OCI-LY1 (cell line): ENCODE results near the gene EPAS1.

Source experiments
- H2AFZ ChIP-seq: fragments of 200-600 bp; sonication (generic), shearing (Covaris generic); 2 replicates; pipeline ENCODE4 v1.6.0; 2014; ENCODE audit warnings: antibody characterized with exemption, mild to moderate bottlenecking, low read length
- H3F3A ChIP-seq: fragments of 200-600 bp; sonication (generic), shearing (Covaris generic); 2 replicates; pipeline ENCODE4 v1.6.0; 2014; ENCODE audit warnings: mild to moderate bottlenecking, antibody characterized with exemption, low read length, moderate library complexity; ENCODE audit not compliant: insufficient read depth
- H3K27ac ChIP-seq: fragments of 200-600 bp; sonication (generic); 2 replicates; pipeline ENCODE4 v1.5.1; 2014; ENCODE audit warnings: low read length, mixed run types, mild to moderate bottlenecking, low read depth; ENCODE audit not compliant: poor library complexity, severe bottlenecking
- H3K27me3 ChIP-seq: fragments of 200-600 bp; sonication (generic); 2 replicates; pipeline ENCODE4 v1.6.0; 2014; ENCODE audit warnings: antibody characterized with exemption, mild to moderate bottlenecking, low read length, moderate library complexity; ENCODE audit not compliant: insufficient read depth
- H3K36me3 ChIP-seq: fragments of 200-600 bp; sonication (generic); 2 replicates; pipeline ENCODE4 v1.6.1; 2014; ENCODE audit warnings: mild to moderate bottlenecking, antibody characterized with exemption, low read length, moderate library complexity, mixed read lengths; ENCODE audit not compliant: insufficient read depth
- H3K4me1 ChIP-seq: fragments of 200-600 bp; sonication (generic); 2 replicates; pipeline ENCODE4 v1.5.1; 2014; ENCODE audit warnings: mild to moderate bottlenecking, low read length, moderate library complexity; ENCODE audit not compliant: insufficient read depth, severe bottlenecking
- H3K4me2 ChIP-seq: fragments of 200-600 bp; sonication (generic), shearing (Covaris generic); 2 replicates; pipeline ENCODE4 v1.6.1; 2014; ENCODE audit warnings: low read length
- H3K4me3 ChIP-seq: fragments of 200-600 bp; sonication (generic); 2 replicates; pipeline ENCODE4 v1.5.1; 2014; ENCODE audit warnings: low read length, low read depth, mild to moderate bottlenecking, mixed read lengths; ENCODE audit not compliant: poor library complexity, severe bottlenecking
- H3K79me2 ChIP-seq: fragments of 200-600 bp; shearing (Covaris generic); 2 replicates; pipeline ENCODE4 v1.6.1; 2016; ENCODE audit warnings: mixed run types, low read length, mixed read lengths; ENCODE audit not compliant: insufficient read depth
- H3K9ac ChIP-seq: fragments of 200-600 bp; sonication (generic), shearing (Covaris generic); 2 replicates; pipeline ENCODE4 v1.6.1; 2014; ENCODE audit warnings: mild to moderate bottlenecking, low read length, mixed read lengths
- H3K9me2 ChIP-seq: fragments of 200-600 bp; sonication (generic), shearing (Covaris generic); 2 replicates; pipeline ENCODE4 v1.6.1; 2014; ENCODE audit warnings: low read depth, mild to moderate bottlenecking, low read length, mixed read lengths
- H3K9me3 ChIP-seq: fragments of 200-600 bp; shearing (Covaris generic); 2 replicates; pipeline ENCODE4 v1.6.1; 2014; ENCODE audit warnings: low read length, mixed read lengths
- H4K20me1 ChIP-seq: fragments of 200-600 bp; sonication (generic), shearing (Covaris generic); 2 replicates; pipeline ENCODE4 v1.6.0; 2016; ENCODE audit warnings: mild to moderate bottlenecking, low read length; ENCODE audit not compliant: insufficient read depth
- EZH2 ChIP-seq: fragments of 200-600 bp; sonication (generic), shearing (Covaris generic); IDR thresholded peaks from 2 replicates; pipeline ENCODE4 v1.8.0; 2017; ENCODE audit warnings: borderline replicate concordance, mixed run types, mild to moderate bottlenecking, antibody characterized with exemption, low read length, moderate library complexity, mixed read lengths
- TF ChIP-seq, protein P1 (sequence below): fragments of 200-600 bp; sonication (generic), shearing (Covaris generic); IDR thresholded peaks from 2 replicates; pipeline ENCODE4 v1.5.1; 2017; ENCODE audit warnings: mild to moderate bottlenecking, antibody characterized with exemption, low read length, moderate library complexity, mixed read lengths

The EPAS1 gene

DNA sequence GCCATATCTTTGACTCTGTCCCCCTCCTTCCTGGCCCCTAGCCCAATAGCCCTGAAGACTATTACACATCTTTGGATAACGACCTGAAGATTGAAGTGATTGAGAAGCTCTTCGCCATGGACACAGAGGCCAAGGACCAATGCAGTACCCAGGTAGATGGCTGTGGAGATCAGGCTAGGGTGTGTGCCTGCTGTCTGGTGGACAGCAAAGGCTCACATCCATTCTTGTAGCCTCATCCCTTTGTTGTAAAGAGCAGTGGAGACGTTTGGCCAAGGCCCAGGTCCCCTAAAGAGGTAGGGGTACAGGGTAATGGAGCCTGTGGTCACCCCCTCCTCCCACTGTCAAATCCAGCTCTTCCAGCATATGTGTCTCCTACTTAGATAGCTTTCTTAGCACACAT lies 81.4 kb downstream of the EPAS1 start:
- no peaks in the 10 kb centered on the region for H3K4me1 ChIP-seq
- H2AFZ ChIP-seq, result no peak overlapping the region
- no peak for TF ChIP-seq EZH2
- TF ChIP-seq, protein P1, sequence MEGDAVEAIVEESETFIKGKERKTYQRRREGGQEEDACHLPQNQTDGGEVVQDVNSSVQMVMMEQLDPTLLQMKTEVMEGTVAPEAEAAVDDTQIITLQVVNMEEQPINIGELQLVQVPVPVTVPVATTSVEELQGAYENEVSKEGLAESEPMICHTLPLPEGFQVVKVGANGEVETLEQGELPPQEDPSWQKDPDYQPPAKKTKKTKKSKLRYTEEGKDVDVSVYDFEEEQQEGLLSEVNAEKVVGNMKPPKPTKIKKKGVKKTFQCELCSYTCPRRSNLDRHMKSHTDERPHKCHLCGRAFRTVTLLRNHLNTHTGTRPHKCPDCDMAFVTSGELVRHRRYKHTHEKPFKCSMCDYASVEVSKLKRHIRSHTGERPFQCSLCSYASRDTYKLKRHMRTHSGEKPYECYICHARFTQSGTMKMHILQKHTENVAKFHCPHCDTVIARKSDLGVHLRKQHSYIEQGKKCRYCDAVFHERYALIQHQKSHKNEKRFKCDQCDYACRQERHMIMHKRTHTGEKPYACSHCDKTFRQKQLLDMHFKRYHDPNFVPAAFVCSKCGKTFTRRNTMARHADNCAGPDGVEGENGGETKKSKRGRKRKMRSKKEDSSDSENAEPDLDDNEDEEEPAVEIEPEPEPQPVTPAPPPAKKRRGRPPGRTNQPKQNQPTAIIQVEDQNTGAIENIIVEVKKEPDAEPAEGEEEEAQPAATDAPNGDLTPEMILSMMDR, result no peak
- H4K20me1 ChIP-seq, result no peaks in the 10 kb centered on the region
- no peak overlapping the region for H3K4me2 ChIP-seq
- no peaks in the 10 kb centered on the region for H3F3A ChIP-seq
- no peaks in the 10 kb centered on the region for H3K9me3 ChIP-seq
- H3K79me2 ChIP-seq, result no peaks in the 10 kb centered on the region
- no peaks in the 10 kb centered on the region for H3K9me2 ChIP-seq
- no peaks in the 10 kb centered on the region for H3K27me3 ChIP-seq
- no peak overlapping the region for H3K27ac ChIP-seq
- no peak overlapping the region for H3K9ac ChIP-seq
- no peaks in the 10 kb centered on the region for H3K36me3 ChIP-seq
- H3K4me3 ChIP-seq, result no peak overlapping the region

DNA sequence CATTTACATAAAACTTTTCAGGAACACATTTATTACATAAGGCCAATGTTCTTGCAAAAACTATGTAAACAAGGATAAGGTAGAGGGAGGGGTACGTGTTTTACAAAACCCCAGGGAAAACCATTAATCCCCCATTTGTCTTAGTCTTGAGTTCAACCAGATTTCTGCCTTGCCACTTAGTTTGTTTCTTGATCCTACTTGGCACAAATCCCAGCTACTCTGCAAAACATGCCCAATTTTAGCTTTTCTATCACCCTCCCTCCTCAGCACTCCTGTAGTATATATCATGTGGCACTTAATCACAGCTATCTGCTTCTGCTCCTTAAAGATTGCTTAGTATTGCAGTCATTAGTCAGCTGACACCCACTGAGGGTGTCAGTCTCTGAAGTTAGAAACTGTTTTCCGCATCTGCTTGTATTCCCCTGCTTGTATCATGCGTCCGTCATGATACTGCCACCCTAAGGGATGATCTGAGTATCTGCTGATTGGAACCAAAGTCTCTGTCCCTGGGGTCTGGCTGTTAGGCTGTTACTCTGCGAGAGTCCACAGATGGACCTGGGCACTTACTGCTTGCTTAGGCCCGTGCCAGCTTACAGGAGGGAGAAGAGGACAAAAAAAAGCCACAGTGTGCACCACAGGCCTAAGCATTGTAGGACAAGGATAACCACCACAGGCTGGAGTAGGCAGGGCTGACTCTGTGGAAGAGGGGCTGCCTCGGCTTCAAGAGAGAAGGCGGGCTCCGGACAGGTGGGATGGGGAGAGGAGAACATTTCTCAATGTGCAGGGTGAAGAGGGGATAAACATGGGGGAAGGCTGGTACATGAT lies 82.2 kb downstream of the EPAS1 start:
- Histone ChIP-seq H2AFZ (no peak overlapping the region), H3K4me1 (no peaks in the 10 kb centered on the region), H3K79me2 (no peaks in the 10 kb centered on the region), H3K9ac (no peak overlapping the region), H4K20me1 (no peaks in the 10 kb centered on the region), H3K36me3 (no peaks in the 10 kb centered on the region), H3K4me3 (no peak overlapping the region), H3K9me3 (no peaks in the 10 kb centered on the region), H3K27me3 (no peaks in the 10 kb centered on the region), H3K27ac (no peak overlapping the region), H3F3A (no peaks in the 10 kb centered on the region), H3K9me2 (no peaks in the 10 kb centered on the region), H3K4me2 (no peak overlapping the region)
- TF ChIP-seq EZH2, result no peak
- TF ChIP-seq, protein P1, result no peak

DNA sequence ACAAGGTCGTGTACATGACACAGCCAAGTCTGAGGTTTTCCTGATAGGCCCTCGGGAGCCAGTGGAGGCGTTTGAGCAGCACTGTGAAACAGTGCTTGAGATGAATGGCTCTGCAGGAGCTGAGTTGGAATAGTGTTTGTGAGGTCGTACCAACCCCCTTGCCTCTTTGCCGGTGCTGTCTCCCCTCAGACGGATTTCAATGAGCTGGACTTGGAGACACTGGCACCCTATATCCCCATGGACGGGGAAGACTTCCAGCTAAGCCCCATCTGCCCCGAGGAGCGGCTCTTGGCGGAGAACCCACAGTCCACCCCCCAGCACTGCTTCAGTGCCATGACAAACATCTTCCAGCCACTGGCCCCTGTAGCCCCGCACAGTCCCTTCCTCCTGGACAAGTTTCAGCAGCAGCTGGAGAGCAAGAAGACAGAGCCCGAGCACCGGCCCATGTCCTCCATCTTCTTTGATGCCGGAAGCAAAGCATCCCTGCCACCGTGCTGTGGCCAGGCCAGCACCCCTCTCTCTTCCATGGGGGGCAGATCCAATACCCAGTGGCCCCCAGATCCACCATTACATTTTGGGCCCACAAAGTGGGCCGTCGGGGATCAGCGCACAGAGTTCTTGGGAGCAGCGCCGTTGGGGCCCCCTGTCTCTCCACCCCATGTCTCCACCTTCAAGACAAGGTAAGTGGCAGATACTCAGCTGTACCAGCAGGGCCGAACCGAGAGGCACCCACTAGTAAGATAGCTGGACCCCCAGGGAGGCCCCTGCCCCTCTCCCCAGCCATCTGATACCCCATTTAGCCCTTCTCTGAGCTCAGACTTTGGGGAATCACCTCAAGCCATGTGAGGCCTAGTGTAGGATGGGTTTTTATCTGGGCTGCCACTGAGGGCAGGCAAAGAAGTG lies 83.1 kb downstream of the EPAS1 start:
- H3K9ac ChIP-seq, result no peak overlapping the region
- TF ChIP-seq, protein P1, result no peak
- no peak for TF ChIP-seq EZH2
- H3K27me3 ChIP-seq, result no peaks in the 10 kb centered on the region
- H3K9me2 ChIP-seq, result no peaks in the 10 kb centered on the region
- H3K4me2 ChIP-seq, result no peak overlapping the region
- H3K4me3 ChIP-seq, result no peak overlapping the region
- H4K20me1 ChIP-seq, result no peaks in the 10 kb centered on the region
- H3F3A ChIP-seq, result no peaks in the 10 kb centered on the region
- no peak overlapping the region for H3K27ac ChIP-seq
- no peaks in the 10 kb centered on the region for H3K79me2 ChIP-seq
- H3K9me3 ChIP-seq, result no peaks in the 10 kb centered on the region
- H2AFZ ChIP-seq, result no peak overlapping the region
- H3K36me3 ChIP-seq, result no peaks in the 10 kb centered on the region
- no peaks in the 10 kb centered on the region for H3K4me1 ChIP-seq
